ENCODE data around the gene ADAMTS16.

- TF ChIP-seq CTCF (IDR thresholded peaks at IDR 0.05) (no peak), POLR2A (IDR thresholded peaks at IDR 0.05) (no peak), EP300 (IDR thresholded peaks at IDR 0.05) (no peak)
These were observed 145.8 kb downstream of the ADAMTS16 start for GRCh38 chr5:5285906-5286305.
